GM21576 (cell line): ENCODE measurements around the gene CDKN1A.
"Not testable (repeated sequence)": the region's sequence is repeated elsewhere in the genome, so short reads cannot be mapped to it uniquely, and the experiment has no call there.

Source experiments
- ATAC-seq: cut with Tn5 transposase; IDR thresholded peaks from one replicate; pipeline ENCODE4 v1.9.1; 2021; ENCODE audit warnings: mild to moderate bottlenecking, moderate library complexity; ENCODE audit not compliant: unreplicated experiment

The CDKN1A gene

DNA sequence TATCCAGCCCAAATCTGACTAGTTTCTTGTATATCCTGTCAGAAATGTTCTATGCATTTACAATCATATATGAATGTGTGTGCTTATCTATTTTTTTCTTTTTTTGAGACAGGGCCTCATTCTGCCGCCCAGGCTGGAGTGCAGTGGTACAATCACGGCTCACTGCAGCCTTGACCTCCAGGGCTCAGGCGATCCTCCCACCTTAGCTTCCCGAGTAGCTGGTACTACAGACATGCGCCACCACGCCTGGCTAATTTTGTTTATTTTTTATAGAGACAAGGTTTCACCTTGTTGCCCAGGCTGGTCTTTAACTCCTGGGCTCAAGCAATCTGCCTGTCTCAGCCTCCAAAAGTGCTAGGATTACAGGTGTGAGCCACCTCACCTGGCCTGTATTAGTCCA, 16.1 kb downstream of the CDKN1A start:
- ATAC-seq = no peak

GRCh38 chr6:36695414-36695813, 16.9 kb downstream of the CDKN1A start:
- no peak for ATAC-seq

- no peak for ATAC-seq
Measured at GRCh38 chr6:36697481-36697903, 19.0 kb downstream of the CDKN1A start, which contains the start of gene RAB44. Gene RAB44, plus strand, starts transcription at chr6:36697826. Its CDS starts 6,410 bp downstream, at chr6:36704236.

DNA sequence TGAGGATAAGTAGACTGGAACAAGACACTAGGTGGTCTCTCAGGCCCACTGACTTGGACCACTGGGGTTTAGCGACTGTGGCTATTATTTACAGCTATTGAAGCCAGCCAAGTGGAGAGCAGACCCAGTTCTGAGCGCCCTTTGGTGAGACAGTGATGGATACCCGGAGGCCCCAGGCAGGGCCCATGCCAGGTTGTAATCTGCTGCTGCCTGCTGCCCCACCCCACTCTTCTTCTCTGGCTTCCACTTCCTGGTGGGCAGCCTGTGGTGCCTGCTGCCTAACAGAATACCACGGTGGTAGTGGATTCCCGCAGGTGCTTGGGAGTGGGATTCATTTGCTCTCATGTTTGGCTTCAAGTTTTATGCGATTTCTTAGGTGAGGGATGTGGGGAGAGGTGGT, 19.7 kb downstream of the CDKN1A start:
- no peak for ATAC-seq

- no peak for ATAC-seq
Measured at GRCh38 chr6:36698871-36699271, 20.4 kb downstream of the CDKN1A start.

DNA sequence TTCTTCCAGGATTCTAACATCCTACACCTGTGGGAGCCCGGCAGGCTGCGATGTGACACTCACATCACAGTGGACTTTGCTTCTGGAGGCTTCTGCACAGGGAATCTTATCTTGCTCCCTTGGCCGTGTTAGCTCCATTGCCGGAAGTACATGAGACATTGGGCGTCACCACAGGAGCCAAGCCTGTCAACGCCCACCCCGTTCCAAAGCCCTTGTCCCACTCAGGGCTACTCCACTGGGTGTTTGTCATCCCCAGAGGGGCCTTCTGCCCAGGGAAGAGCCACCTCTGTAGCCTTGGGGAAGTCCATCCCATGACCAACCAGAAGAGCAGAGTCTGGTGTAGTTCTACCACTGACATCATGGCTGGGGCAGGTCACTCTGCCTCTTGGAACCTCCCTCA, 20.8 kb downstream of the CDKN1A start:
- ATAC-seq = no peak

- no peak for ATAC-seq
Measured at GRCh38 chr6:36700071-36700812, 21.7 kb downstream of the CDKN1A start.

- ATAC-seq = no peak
Measured at GRCh38 chr6:36700831-36701230, 22.3 kb downstream of the CDKN1A start.

GRCh38 chr6:36701401-36701991, 23.0 kb downstream of the CDKN1A start:
- no peak for ATAC-seq

DNA sequence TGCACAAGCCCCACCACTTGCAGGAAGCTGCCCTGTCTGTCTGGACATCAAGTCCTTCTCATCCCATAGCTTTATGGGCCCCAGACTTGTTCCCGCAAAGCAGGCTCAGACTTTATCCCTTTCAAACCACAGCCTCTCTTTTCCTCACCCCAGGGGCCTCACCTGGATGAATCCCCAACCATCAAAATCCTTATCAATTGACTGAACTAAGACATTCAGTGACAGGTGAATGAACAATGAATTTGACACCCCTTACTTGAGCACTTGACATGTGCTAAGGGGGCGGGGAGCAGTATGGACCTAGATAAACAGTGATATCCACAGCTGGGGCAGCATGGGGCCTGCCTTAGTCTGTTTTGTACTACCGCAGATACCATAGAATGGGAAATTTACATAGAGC, 24.1 kb downstream of the CDKN1A start:
- no peak for ATAC-seq

DNA sequence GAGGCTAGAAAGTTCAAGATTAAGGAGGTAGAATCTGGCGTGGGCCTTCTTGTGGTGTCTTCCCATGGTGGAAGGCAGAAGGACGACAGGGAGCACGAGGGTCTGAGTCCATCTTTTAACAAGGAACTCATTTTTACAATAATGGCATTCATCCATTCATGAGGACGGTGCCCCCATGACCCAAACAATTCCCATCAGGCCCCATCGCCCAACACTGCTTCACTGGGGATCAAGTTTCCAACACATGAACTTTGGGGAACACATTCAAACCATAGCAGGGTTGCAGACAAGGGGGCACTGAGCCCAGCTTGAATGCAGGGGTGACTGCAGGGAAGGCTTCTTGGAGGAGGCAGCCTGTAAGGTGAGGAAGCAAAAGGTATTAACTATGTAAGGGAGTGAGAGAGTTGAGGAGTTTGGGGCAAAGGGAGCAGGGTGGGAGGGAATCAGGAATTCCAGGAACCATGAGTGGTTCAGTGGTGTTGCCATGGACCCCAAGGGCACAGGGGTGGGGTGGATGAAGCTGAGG, 24.6 kb downstream of the CDKN1A start:
- ATAC-seq = no peak

GRCh38 chr6:36703982-36704381, 25.5 kb downstream of the CDKN1A start:
- no peak for ATAC-seq

DNA sequence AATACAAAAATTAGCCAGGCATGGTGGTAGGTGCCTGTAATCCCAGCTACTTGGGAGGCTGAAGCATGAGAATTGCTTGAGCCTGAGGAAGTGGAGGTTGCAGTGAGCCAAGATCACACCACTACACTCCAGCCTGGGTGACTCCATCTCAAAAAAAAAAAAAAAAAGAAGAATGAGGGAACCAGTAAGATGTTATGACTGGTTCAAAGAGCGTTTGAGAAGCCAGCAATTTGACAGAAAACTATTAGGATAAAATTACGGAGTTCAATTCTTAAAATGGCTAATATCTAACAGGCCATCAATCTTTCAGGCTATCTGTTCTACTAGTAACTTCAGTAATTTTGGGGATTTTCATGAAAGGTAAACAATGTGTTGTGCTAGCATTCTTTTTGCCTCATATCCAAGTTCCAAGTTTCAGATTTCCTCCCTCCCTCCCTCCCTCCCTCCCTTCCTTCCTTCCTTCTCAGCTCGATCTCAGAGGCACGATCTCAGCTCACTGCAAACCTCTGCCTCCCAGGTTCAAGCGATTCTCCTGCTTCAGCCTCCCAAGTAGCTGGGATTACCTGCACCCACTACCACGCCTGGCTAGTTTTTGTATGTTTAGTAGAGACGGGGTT, 26.6 kb downstream of the CDKN1A start:
- ATAC-seq = not testable (repeated sequence)

GRCh38 chr6:36706339-36706738, 27.8 kb downstream of the CDKN1A start:
- no peak for ATAC-seq

DNA sequence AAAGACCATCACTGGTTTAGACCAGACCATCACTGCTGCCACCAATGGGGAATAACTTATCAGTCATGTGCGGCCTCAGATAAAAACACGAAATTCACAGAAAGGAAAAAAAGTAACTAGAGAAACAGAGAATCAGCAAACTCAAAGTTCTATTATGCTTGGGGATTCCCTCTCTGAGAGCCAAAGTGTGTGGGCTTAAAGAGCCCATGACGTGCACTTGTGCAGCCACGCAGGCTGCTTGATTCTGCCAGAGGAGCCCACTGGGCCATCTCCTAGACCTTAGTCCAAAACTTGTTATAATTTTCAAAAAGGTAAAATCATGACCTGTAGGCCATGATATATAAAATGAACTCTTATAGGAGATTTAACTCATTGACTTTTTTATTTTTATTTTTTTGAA, 34.3 kb downstream of the CDKN1A start:
- no peak for ATAC-seq

- no peak for ATAC-seq
Measured at GRCh38 chr6:36713846-36714245, 35.3 kb downstream of the CDKN1A start.

DNA sequence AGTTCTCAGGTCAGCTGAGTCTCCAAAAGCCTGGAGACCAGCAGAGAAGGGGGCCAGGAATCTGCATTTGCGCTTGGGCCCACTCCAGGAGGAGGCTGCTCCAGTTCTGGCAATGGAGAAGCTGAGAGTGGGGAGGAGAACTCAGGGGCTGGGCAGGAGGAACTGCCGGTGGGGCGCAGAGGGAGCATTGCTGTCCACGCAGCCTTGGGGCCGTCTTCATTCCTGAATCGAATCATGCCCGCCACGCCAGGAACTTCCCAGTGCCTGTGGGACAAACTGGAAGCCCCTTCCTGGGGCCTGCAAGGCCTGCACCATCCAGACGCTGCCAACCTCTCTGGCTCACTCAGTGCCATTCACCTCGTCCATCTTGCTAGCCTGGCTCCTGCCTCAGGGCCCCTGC, 36.0 kb downstream of the CDKN1A start:
- no peak for ATAC-seq

DNA sequence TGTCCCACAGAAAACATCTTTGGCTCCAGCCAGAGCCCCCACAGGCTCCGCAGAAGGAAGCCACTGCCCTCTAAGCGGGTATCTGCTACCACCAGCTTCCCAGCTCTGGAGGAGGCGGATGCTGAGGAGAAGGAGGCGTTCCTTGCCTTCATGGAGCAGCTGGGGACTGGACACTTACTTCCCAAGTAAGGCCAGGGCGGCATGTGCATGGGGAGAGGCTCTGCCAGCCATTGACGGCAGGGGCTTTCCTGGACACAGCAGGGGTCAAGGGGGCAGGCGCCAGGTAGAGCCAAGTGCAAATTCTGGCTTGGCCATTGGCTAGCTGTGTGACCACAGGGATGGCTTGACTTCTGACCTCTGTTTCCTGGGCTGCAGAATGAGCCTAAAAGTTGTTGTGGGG, 37.0 kb downstream of the CDKN1A start:
- ATAC-seq = no peak

DNA sequence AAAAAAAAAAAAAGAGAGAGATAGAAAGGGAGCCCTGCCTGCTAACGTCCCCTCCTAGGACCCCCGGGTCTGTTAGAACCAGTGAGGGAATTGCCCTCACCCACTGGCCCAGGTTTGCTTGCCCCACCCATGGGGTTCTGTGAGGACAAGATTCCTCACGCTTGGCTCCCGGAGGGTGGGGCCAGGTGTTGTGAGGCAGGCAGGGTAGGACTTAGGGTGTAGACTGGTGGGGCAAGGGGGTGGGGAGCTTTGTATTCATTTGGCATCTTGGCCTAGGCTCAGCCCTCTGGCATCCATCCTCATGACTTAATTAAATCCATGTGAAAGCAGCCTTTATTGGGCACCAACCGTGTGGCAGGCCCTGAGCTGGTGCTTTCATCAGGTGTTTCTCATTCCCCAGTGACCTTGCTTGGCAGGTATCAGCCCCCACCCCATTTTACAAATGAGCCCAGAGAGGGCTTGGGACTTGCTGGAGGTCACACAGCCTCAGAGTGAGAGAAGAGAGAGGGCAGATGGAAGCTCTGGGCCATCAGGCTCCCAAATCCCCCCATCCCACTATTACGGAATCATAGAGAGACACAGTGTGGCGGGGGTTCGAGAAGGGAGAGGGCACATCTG, 38.1 kb downstream of the CDKN1A start:
- no peak for ATAC-seq

DNA sequence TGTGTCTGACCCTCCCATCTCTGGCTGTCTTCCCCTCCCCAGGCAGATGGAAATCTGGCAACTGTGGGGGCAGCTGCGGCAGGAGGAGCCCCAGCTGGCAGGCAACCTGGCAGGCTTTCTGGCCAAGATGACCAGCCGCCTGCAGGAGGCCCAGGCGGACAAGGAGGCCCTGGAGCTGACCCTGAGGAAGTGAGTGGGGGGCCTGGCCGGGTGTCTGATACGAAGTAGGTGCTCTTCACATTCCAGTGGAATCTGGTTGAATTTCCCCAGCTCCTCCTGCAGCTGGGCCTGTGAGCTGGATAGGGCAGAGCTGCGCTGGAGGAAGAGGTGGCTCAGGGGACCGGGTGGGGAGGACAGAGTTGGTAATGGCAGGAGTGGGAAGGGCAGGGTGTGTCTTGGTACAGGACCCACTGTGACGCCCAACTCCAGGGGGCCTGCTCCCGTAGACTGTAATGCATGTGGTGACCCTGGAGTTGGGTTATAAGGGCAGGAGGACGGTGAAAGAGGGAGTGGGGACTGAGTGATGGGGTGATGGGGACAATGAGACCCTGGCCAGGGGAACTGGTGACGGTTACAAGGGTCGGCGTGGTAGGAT, 38.8 kb downstream of the CDKN1A start:
- ATAC-seq = no peak

- ATAC-seq = no peak
Measured at GRCh38 chr6:36717871-36718540, 39.5 kb downstream of the CDKN1A start.
